GM21737 (cell line): ENCODE results near the gene GPR143.
"Not testable (repeated sequence)": the region's sequence is repeated elsewhere in the genome, so short reads cannot be mapped to it uniquely, and the experiment has no call there.

ENCODE experiments used
- ATAC-seq: cut with Tn5 transposase; IDR thresholded peaks from one replicate; pipeline ENCODE4 v1.9.1; 2021; ENCODE audit warnings: mild to moderate bottlenecking, moderate library complexity; ENCODE audit not compliant: unreplicated experiment

GPR143 gene

GRCh38 chrX:9765737-9766097, at the start of gene GPR143:
TSS of gene GPR143 (minus strand) at chrX:9765847. CDS start at chrX:9765817, 30 bp downstream.
- ATAC-seq, result no peak

- not testable (repeated sequence) for ATAC-seq
These were observed 45.4 kb upstream of the GPR143 start for GRCh38 chrX:9811086-9811485.

GRCh38 chrX:9809876-9810275, 44.2 kb upstream of the GPR143 start:
- not testable (repeated sequence) for ATAC-seq

- no peak for ATAC-seq
These were observed 41.9 kb upstream of the GPR143 start for GRCh38 chrX:9807355-9808182.

- no peak for ATAC-seq
These were observed 40.3 kb upstream of the GPR143 start for GRCh38 chrX:9805956-9806355.

- ATAC-seq, result no peak
These were observed 38.8 kb upstream of the GPR143 start for GRCh38 chrX:9804444-9804843.

- ATAC-seq, result no peak
These were observed 37.1 kb upstream of the GPR143 start for GRCh38 chrX:9802737-9803136.

GRCh38 chrX:9797384-9798360, 32.0 kb upstream of the GPR143 start:
- ATAC-seq, result no peak

GRCh38 chrX:9794495-9794894, 28.8 kb upstream of the GPR143 start:
- ATAC-seq, result no peak

GRCh38 chrX:9790866-9791265, 25.2 kb upstream of the GPR143 start:
- no peak for ATAC-seq

GRCh38 chrX:9789555-9789954, 23.9 kb upstream of the GPR143 start:
- no peak for ATAC-seq

GRCh38 chrX:9788911-9789310, 23.3 kb upstream of the GPR143 start:
- no peak for ATAC-seq

- ATAC-seq, result no peak
These were observed 21.4 kb upstream of the GPR143 start for GRCh38 chrX:9786798-9787635.

- ATAC-seq, result no peak
These were observed 20.5 kb upstream of the GPR143 start, which contains the start of gene SHROOM2 for GRCh38 chrX:9785944-9786797. TSS of gene SHROOM2 (plus strand) at chrX:9786429. CDS start at chrX:9786546, 117 bp downstream.

GRCh38 chrX:9785254-9785943, 19.8 kb upstream of the GPR143 start:
- ATAC-seq, result no peak

GRCh38 chrX:9784332-9784731, 18.7 kb upstream of the GPR143 start:
- no peak for ATAC-seq

- ATAC-seq, result no peak
These were observed 16.3 kb upstream of the GPR143 start for GRCh38 chrX:9781941-9782340.

GRCh38 chrX:9775930-9776329, 10.3 kb upstream of the GPR143 start:
- ATAC-seq, result no peak

- ATAC-seq, result no peak
These were observed 7.3 kb upstream of the GPR143 start for GRCh38 chrX:9772943-9773342.
